Liver (tissue), 3 donors: ENCODE measurements around the gene RPL35.

ENCODE experiments used
- CTCF ChIP-seq: fragments of 150-350 bp; IDR thresholded peaks from 2 replicates; pipeline ENCODE4 v1.5.1; 2017; ENCODE audit warnings: improper control_type of control experiment, low read depth, low read length; ENCODE audit not compliant: missing input control
- RXRA ChIP-seq, 2 donors: IDR thresholded peaks; 2 replicates each; pipeline ENCODE4 v1.6.1; 2017 to 2018; ENCODE audit warnings: antibody characterized with exemption in 2 of 2, mild to moderate bottlenecking in 1 of 2
- donor health status: healthy.
- donor health status: healthy.

GRCh38 chr9:124906966-124907365, 45.2 kb upstream of the RPL35 start:
- TF ChIP-seq RXRA (IDR thresholded peaks at IDR 0.05) = no peak
- TF ChIP-seq CTCF = no peak
